Transverse colon (tissue), 3 donors: ENCODE measurements around the gene CDC42EP1.

Experiments
- CTCF ChIP-seq, 5 experiments: fragments of 200-600 bp in 3 of 5; fragments of 450-650 bp in 2 of 5; sonication (generic) in 3 of 5; IDR thresholded peaks; 1 replicate in 2 of 5; 2 replicates in 3 of 5; pipeline ENCODE4 v1.5.1; 2016 to 2017; ENCODE audit warnings: antibody characterized with exemption in 5 of 5, inconsistent platforms in 3 of 5, mild to moderate bottlenecking in 2 of 5, moderate library complexity in 1 of 5
- POLR2A ChIP-seq: fragments of 450-650 bp; IDR thresholded peaks from one replicate; pipeline ENCODE4 v1.6.1; 2016; ENCODE audit warnings: antibody characterized with exemption, mild to moderate bottlenecking, moderate library complexity

- TF ChIP-seq POLR2A (no peak), CTCF (IDR thresholded peaks at IDR 0.05) (no peak)
These were observed 6.1 kb downstream of the CDC42EP1 start for GRCh38 chr22:37566329-37566837.
